SJCRH30 (cell line): ENCODE results near the gene TMCC3. TPM values are rescaled to one million over a fixed set of nuclear protein-coding genes. Genes with fewer than 3 reads are reported as not detected.
A peak's percentile ranks its signal among the peaks of the same experiment; 100 is the strongest.
"Not testable (repeated sequence)": the region's sequence is repeated elsewhere in the genome, so short reads cannot be mapped to it uniquely, and the experiment has no call there.

Experiments
- DNase-seq, 2 experiments: peaks; one replicate each; pipeline ENCODE4 v3.0.0-alpha.2; 2015 to 2020
- H3K27ac ChIP-seq: fragments of 250-450 bp; sonication (Bioruptor Pico); 2 replicates; pipeline ENCODE4 v1.5.1; 2020; ENCODE audit warnings: mild to moderate bottlenecking, moderate library complexity
- H3K27me3 ChIP-seq: fragments of 250-450 bp; sonication (Bioruptor Pico); 2 replicates; pipeline ENCODE4 v1.5.1; 2020; ENCODE audit warnings: mild to moderate bottlenecking, moderate library complexity
- H3K36me3 ChIP-seq: fragments of 250-450 bp; sonication (Bioruptor Pico); 2 replicates; pipeline ENCODE4 v1.5.1; 2020; ENCODE audit warnings: mild to moderate bottlenecking, moderate library complexity
- H3K4me1 ChIP-seq: fragments of 250-450 bp; sonication (Bioruptor Pico); 2 replicates; pipeline ENCODE4 v1.5.1; 2020; ENCODE audit warnings: mild to moderate bottlenecking, moderate library complexity
- H3K4me3 ChIP-seq: fragments of 250-450 bp; sonication (Bioruptor Pico); 2 replicates; pipeline ENCODE4 v1.5.1; 2020; ENCODE audit warnings: mild to moderate bottlenecking, moderate library complexity
- H3K9me3 ChIP-seq: fragments of 250-450 bp; sonication (Bioruptor Pico); replicated peaks from 2 replicates; pipeline ENCODE4 v1.5.1; 2020; ENCODE audit warnings: mild to moderate bottlenecking, moderate library complexity
- total RNA-seq: library from RNA; depleted of rRNA; stranded (reverse); fragments of >200 nt; shearing (Covaris generic); gene quantifications from 2 replicates; pipeline ENCODE4 v1.2.3, GENCODE V29; 2014; rRNA removed

Gene TMCC3
- 2.4 and 2.5 TPM in 2 replicates for total RNA-seq

- Histone ChIP-seq H3K4me3 (peak within 1 kb of the TSS; percentile 71), H3K27me3 (no peaks in the 10 kb centered on the region), H3K27ac (0 out of 2 replicates have a peak within 1 kb of the TSS, but pooled peaks have one; percentile 7), H3K4me1 (no peaks in the 10 kb centered on the region), H3K36me3 (no peaks in the 10 kb centered on the region), H3K9me3 (no peaks in the 10 kb centered on the region)
- peak; percentile 71 to 80 for DNase-seq
Observed at GRCh38 chr12:94650143-94651056, at the start of gene TMCC3. TSS of gene TMCC3 (minus strand) at chr12:94650557. CDS start at chr12:94650430, 127 bp downstream.

GRCh38 chr12:94699801-94700200 is 49.4 kb upstream of the TMCC3 start:
- Histone ChIP-seq H3K4me1 (0 out of 2 replicates have a peak, but pooled peaks cover 4% of the 10 kb centered on the region), H3K27me3 (0 out of 2 replicates have a peak, but pooled peaks cover 3% of the 10 kb centered on the region), H3K9me3 (no peaks in the 10 kb centered on the region), H3K36me3 (no peaks in the 10 kb centered on the region), H3K27ac (no peak overlapping the region), H3K4me3 (no peak overlapping the region)
- DNase-seq: no peak

- no peak overlapping the region for H3K4me3 ChIP-seq
- H3K27ac ChIP-seq: no peak overlapping the region
- H3K9me3 ChIP-seq: no peaks in the 10 kb centered on the region
- DNase-seq: no peak
- no peaks in the 10 kb centered on the region for H3K4me1 ChIP-seq
- no peaks in the 10 kb centered on the region for H3K36me3 ChIP-seq
- no peaks in the 10 kb centered on the region for H3K27me3 ChIP-seq
Observed at GRCh38 chr12:94698578-94698977, 48.2 kb upstream of the TMCC3 start.

- no peak overlapping the region for H3K27ac ChIP-seq
- no peaks in the 10 kb centered on the region for H3K4me1 ChIP-seq
- H3K27me3 ChIP-seq: no peaks in the 10 kb centered on the region
- H3K4me3 ChIP-seq: no peak overlapping the region
- DNase-seq: no peak
- H3K36me3 ChIP-seq: no peaks in the 10 kb centered on the region
- no peaks in the 10 kb centered on the region for H3K9me3 ChIP-seq
Observed at GRCh38 chr12:94697631-94698030, 47.3 kb upstream of the TMCC3 start.

DNA sequence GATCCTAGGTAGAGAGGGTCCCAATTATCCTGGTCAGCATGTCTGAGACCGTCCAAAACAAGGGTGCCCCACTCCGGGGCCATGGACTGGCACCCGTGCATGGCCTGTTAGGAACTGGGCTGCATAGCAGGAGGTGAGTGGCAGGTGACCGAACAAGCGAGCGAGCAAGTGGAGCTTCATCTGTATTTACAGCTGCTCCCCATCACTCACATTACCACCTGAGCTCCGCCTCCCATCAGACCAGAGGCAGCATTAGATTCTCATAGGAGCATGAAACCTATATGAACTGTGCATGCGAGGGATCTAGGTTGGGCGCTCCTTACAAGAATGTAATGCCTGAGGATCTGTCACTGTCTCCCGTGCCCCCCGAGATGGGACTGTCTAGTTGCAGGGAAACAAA is 44.4 kb upstream of the TMCC3 start:
- Histone ChIP-seq H3K36me3 (no peaks in the 10 kb centered on the region), H3K9me3 (no peaks in the 10 kb centered on the region), H3K4me1 (no peaks in the 10 kb centered on the region), H3K27me3 (no peaks in the 10 kb centered on the region), H3K27ac (no peak overlapping the region), H3K4me3 (no peak overlapping the region)
- no peak for DNase-seq

DNA sequence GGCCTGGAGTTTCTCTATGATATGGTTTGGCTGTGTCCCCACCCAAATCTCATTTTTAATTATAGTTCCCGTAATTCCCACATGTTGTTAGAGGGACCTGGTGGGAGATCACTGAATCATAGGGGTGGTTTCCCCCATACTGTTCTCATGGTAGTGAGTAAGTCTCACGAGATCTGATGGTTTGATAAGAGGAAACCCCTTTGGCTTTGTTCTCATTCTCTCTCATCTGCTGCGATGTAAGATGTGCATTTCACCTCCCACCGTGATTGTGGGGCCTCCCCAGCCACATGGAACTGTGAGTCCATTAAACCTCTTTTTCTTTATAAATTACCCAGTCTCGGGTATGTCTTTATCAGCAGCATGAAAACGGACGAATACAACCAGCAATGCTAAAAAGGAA is 42.5 kb upstream of the TMCC3 start:
- not testable (repeated sequence) for H3K27me3 ChIP-seq, H3K36me3 ChIP-seq, H3K4me3 ChIP-seq, H3K4me1 ChIP-seq, H3K9me3 ChIP-seq, DNase-seq, H3K27ac ChIP-seq

- no peaks in the 10 kb centered on the region for H3K36me3 ChIP-seq
- no peak overlapping the region for H3K27ac ChIP-seq
- no peaks in the 10 kb centered on the region for H3K4me1 ChIP-seq
- H3K27me3 ChIP-seq: no peaks in the 10 kb centered on the region
- no peak overlapping the region for H3K4me3 ChIP-seq
- no peak for DNase-seq
- no peaks in the 10 kb centered on the region for H3K9me3 ChIP-seq
Observed at GRCh38 chr12:94690198-94690771, 39.9 kb upstream of the TMCC3 start.

DNA sequence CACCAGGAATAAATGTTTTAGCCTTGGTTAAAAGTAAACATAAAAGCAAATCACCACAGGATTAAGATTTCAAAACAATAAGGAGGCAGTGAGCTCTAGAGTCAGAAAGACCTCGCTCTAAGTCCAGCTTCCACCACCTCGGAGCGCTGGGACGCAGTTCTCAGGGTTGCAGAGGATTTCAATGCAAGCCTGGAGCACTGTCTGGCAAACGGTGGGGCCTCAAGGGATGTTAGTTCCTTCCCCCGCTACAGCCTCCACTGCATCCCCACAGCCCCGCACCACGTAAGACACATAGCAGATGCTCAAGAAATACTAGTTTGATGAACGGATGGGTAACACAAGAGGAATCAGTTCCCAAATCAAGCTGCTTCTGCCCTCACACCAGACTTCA is 39.3 kb upstream of the TMCC3 start:
- no peak overlapping the region for H3K27ac ChIP-seq
- no peaks in the 10 kb centered on the region for H3K36me3 ChIP-seq
- DNase-seq: no peak
- H3K4me3 ChIP-seq: no peak overlapping the region
- H3K9me3 ChIP-seq: no peaks in the 10 kb centered on the region
- no peaks in the 10 kb centered on the region for H3K27me3 ChIP-seq
- no peaks in the 10 kb centered on the region for H3K4me1 ChIP-seq

DNA sequence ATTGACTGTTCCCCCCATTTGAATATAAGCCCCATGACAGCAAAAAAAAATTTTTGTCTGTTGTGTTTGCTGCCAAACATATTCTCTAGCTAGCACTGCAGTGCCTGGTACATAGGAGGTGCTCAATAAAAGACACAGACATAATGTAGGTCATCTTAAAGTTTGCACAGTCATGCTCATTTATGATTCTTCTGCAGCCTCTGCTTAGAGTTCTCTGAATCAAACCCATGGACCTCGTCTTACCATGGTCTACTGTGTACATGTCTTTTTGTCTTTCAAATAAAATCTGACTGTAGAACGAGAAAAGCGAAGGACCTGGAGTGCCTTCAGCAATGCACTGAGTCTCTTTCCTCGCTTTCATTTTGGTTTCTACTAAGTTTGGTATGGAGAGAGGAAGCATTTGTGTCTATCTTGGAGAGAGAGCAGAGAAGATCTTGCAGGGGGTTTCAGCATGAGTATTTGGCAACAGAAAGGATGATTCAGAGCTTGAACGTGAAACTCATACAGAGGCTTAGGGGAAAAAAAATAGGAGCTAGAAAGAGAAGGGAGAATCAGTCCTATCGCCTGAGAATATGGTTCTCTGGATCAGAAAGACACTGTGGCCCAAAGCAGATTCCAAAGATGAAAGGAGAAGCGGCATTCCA is 38.8 kb upstream of the TMCC3 start:
- H3K27me3 ChIP-seq: no peaks in the 10 kb centered on the region
- no peaks in the 10 kb centered on the region for H3K36me3 ChIP-seq
- H3K27ac ChIP-seq: no peak overlapping the region
- no peak overlapping the region for H3K4me3 ChIP-seq
- no peak for DNase-seq
- H3K4me1 ChIP-seq: no peaks in the 10 kb centered on the region
- no peaks in the 10 kb centered on the region for H3K9me3 ChIP-seq

GRCh38 chr12:94687891-94688290 is 37.5 kb upstream of the TMCC3 start:
- DNase-seq: no peak

GRCh38 chr12:94686834-94687628 is 36.7 kb upstream of the TMCC3 start:
- Histone ChIP-seq H3K4me3 (no peak overlapping the region), H3K36me3 (no peaks in the 10 kb centered on the region), H3K4me1 (no peaks in the 10 kb centered on the region), H3K27ac (no peak overlapping the region), H3K9me3 (no peaks in the 10 kb centered on the region), H3K27me3 (no peaks in the 10 kb centered on the region)
- no peak for DNase-seq

More at GRCh38 chr12:94687891-94688290, 37.5 kb upstream of the TMCC3 start:
- Histone ChIP-seq H3K36me3 (no peaks in the 10 kb centered on the region), H3K4me3 (no peak overlapping the region), H3K27ac (no peak overlapping the region), H3K9me3 (no peaks in the 10 kb centered on the region), H3K27me3 (no peaks in the 10 kb centered on the region), H3K4me1 (no peaks in the 10 kb centered on the region)

GRCh38 chr12:94684416-94685142 is 34.2 kb upstream of the TMCC3 start:
- H3K27ac ChIP-seq: no peak overlapping the region

DNA sequence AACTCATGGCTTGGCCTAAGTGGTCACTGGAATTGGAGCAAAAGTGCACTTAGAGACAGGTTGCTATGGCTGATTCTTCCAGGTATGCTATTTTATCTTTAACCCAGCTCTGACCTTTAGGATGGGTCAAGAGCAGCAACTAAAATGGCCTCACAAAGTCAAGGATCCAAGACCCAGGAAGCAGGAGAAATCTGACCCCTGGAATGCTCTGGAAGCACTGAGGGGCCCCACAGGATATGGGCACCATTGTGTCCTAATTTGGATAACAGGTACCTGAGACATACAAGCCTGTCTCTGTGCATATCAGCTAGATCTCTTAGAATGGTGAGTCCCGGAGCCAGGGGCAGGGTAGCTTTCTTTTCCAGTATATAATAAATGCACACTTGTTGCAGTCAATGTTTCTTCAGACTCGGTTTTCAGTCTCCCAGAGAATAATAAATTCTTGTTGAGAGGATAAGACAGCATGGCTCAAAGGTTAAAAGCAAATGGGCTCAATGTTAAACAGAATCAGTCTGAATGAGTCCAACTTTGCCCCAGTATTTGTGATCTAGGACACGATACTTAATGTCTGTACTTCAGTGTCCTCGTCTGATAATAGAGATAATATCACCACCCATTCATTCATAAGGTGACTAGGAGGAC is 29.3 kb upstream of the TMCC3 start:
- H3K9me3 ChIP-seq: no peaks in the 10 kb centered on the region
- H3K27me3 ChIP-seq: no peaks in the 10 kb centered on the region
- H3K36me3 ChIP-seq: no peaks in the 10 kb centered on the region
- no peak overlapping the region for H3K4me3 ChIP-seq
- no peaks in the 10 kb centered on the region for H3K4me1 ChIP-seq
- H3K27ac ChIP-seq: no peak overlapping the region
- no peak for DNase-seq

More at GRCh38 chr12:94684416-94685142, 34.2 kb upstream of the TMCC3 start:
- H3K4me3 ChIP-seq: no peak overlapping the region
- no peaks in the 10 kb centered on the region for H3K36me3 ChIP-seq
- no peak for DNase-seq
- no peaks in the 10 kb centered on the region for H3K27me3 ChIP-seq
- no peaks in the 10 kb centered on the region for H3K9me3 ChIP-seq
- no peaks in the 10 kb centered on the region for H3K4me1 ChIP-seq
